GM04503 (cell line): ENCODE data around the gene MRPS12.

Source experiments
- DNase-seq: peaks from one replicate; pipeline ENCODE4 v3.0.0-alpha.2; 2012; ENCODE audit warnings: low read depth

MRPS12 gene

DNA sequence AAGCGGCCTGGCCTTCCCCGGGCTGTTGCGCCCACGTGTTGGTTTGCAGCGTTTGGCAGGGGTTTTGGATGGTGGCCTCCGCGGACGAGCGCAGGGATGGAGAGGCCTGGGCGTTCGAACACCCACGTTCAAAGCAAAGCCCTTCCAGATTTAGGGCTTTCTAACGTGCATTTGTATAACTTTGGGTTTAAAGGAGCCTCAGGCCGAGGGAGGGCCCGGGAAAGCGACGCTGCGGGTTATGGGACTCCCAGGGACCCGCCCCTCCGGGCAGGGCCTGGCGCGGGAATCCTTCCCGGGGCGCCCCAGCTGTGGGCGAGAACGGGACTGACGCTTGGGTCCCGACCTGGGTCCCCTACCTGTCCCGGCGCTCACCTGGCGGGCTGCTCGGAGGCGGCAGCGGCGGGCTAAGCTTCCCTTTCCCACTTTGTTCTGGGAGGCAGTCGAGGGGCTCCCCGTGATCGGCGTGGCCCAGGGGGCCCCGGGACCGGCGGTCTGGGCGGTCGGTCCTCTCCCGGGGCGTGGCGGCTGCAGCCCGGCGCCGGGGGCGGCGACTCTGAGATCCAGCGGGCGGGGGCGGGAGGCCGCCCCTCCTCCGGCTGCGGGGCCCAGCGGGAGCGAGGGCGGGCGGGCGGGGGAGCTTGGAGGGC is 44.6 kb downstream of the MRPS12 start, which contains the start of gene FBXO17:
FBXO17 (minus strand) TSS at position 529 of the 647 bp plus-strand sequence. CDS start 25,423 bp downstream, outside the sequence.
- no peak for DNase-seq

DNA sequence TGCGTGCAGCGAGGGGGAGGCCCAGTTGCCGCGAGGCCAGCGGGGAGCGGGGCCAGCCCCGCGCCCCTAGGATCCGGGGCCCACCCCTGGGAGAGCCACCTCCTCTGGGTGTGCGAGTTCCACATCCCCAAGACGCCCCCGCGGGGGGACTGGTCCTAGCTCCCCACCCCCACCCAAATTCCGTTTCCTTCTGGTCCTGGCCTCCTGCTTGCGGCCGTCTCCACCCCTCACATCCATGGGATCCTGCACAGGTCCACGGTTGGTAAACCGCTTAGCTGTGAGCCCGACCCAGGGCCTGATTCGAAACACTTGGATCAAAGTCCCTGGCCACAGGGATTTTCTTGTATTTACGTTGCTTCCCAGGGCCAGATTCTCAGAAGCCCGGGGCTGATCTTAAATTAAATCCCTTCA is 45.1 kb downstream of the MRPS12 start:
- DNase-seq: no peak

DNA sequence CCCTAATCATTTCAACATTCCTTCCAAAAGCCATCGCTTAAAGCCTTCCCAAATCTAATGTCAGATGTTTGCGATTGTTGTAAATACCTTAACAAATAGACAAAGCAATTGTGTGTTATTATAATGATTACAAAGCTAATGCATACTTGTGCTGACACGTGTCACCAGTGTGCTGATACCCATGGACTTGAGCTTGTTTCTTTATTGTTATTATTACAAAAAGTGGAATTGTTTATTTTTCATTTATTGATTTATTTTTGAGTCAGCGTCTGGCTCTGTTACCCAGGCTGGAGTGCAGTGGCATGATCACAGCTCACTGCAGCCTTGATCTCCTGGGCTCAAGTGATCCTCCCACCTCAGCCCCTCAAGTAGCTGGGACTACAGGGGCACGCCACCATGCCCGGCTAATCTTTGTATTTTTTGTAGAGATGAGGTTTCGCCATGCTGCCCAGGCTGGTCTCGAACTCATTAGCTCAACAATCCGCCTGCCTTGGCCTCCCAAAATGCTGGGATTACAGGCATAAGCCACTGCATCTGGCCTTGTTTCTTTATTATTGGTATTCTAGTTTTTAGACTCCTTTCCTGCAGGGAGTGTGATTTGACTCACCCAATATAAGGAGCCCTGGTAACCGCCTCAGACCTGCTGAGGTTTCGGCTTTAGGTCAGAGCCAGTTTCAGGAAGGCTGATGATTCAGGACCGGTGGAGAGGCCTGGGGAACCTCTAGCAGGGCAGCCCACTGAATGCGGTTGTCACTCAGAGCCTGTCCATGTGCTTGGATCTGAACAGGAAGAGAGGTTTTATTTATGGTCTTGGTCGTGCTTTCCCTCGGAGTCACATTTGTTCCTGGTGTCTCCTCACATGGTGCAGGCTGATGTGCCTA is 46.9 kb downstream of the MRPS12 start:
- DNase-seq: no peak

DNA sequence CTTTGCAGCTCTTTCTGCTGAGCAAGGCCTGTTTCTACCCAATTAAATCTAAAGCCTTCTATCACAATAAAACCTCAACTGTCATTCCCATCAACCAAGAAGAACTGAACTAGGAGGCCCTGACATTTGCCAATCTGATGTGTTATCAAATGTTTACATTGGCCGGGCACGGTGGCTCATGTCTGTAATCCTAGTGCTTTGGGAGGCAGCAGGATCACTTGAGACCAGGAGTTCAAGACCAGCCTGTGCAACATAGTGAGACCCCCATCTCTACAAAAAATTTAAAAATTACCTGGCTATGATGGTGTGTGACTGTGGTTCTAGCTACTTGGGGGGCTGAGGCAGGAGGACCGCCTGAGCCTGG is 47.6 kb downstream of the MRPS12 start:
- no peak for DNase-seq

DNA sequence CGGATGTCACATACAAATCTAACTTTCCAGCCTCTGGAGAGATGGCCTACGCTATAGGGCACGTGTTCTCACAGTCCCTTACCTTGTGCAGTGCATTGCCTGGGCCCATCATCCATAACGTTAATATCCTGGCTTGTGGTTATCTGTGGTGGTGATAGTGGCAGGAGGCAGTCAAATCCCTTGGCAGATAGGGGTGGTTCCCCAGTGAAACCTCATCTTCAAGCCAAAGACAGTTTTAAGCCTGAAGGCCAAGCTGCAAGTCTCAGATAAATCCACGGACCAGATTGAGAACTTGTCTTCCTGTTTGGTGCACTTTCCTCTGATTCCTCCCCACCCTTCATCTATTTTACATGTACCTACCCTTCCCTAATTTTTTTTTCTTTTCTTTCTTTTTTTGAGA is 49.1 kb downstream of the MRPS12 start:
- DNase-seq: no peak

DNA sequence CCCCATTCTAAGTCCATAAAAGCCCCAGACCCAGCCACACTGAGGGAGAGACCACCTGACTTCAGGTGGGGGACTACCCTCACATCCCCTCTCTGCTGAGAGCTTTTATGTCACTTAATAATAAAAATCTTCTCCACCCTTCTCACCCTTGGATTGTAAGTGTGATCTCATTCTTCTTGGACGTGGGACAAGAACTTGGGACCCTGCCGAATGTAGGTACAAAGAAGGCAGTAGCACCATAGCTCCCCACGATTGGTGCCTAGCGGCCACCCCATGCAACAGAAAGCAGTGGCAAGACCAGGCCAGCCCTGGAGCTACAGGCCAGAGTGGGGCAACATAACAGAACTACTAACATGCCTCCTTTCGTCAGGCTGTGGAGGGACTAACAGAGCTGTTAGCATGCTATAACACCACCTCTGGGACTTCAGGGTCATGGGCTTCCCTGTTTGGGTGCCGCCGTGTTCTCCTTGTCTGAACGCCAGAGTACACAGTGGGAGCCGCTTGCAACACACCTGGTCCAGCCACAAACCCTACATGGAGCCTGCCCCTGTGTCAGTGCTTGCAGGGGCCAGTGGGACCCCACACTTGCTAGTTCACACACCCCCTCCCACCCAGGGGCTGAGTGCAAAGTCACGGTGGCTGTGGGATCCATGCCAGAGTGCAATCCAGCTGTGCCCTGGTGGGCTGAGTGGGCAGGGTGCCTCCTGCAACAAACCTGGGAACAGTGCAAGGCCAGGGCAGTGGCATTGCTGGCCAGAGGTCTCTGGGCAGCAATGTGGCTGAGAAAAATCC is 50.0 kb downstream of the MRPS12 start:
- no peak for DNase-seq
